Mesendoderm (in vitro differentiated cells): ENCODE data around the gene XRCC5.
A peak's percentile ranks its signal among the peaks of the same experiment; 100 is the strongest.

Experiments used
- DNase-seq: peaks from one replicate; pipeline ENCODE4 v3.0.0; 2013
- H2AK5ac ChIP-seq: 2 replicates; pipeline ENCODE4 v1.6.1; 2013; ENCODE audit warnings: low read length, inconsistent platforms
- H2BK120ac ChIP-seq: 2 replicates; pipeline ENCODE4 v1.6.1; 2013; ENCODE audit warnings: low read depth, mild to moderate bottlenecking, low read length, moderate library complexity, mixed read lengths
- H2BK15ac ChIP-seq: replicated peaks from 2 replicates; pipeline ENCODE4 v1.6.1; 2013; ENCODE audit warnings: low read depth, mild to moderate bottlenecking, moderate library complexity
- H2BK5ac ChIP-seq: 2 replicates; pipeline ENCODE4 v1.6.1; 2013; ENCODE audit warnings: low read length, inconsistent platforms
- H3K18ac ChIP-seq: 2 replicates; pipeline ENCODE4 v1.6.1; 2013; ENCODE audit warnings: mild to moderate bottlenecking, low read length, mixed read lengths
- H3K23ac ChIP-seq: one replicate; pipeline ENCODE4 v1.6.1; 2013; ENCODE audit warnings: low read length
- H3K27ac ChIP-seq: 2 replicates; pipeline ENCODE4 v1.5.1; 2013; ENCODE audit warnings: low read depth, mild to moderate bottlenecking, inconsistent platforms, low read length, moderate library complexity
- H3K27me3 ChIP-seq: 2 replicates; pipeline ENCODE4 v1.6.1; 2013; ENCODE audit warnings: low read length, control low read depth, mild to moderate bottlenecking, inconsistent platforms; ENCODE audit not compliant: insufficient read depth, poor library complexity
- H3K36me3 ChIP-seq: 2 replicates; pipeline ENCODE4 v1.6.1; 2013; ENCODE audit warnings: low read length, inconsistent platforms; ENCODE audit not compliant: control insufficient read depth, insufficient read depth
- H3K4ac ChIP-seq: one replicate; pipeline ENCODE4 v1.6.1; 2013; ENCODE audit warnings: low read depth, mild to moderate bottlenecking, low read length, moderate library complexity
- H3K4me1 ChIP-seq: 2 replicates; pipeline ENCODE4 v1.6.1; 2013; ENCODE audit warnings: low read depth, low read length, inconsistent platforms; ENCODE audit not compliant: control insufficient read depth
- H3K4me2 ChIP-seq: 2 replicates; pipeline ENCODE4 v1.6.1; 2013; ENCODE audit warnings: low read length
- H3K4me3 ChIP-seq: 2 replicates; pipeline ENCODE4 v1.5.1; 2013; ENCODE audit warnings: mild to moderate bottlenecking, low read length
- H3K56ac ChIP-seq: one replicate; pipeline ENCODE4 v1.6.1; 2013; ENCODE audit warnings: low read length
- H3K79me1 ChIP-seq: 2 replicates; pipeline ENCODE4 v1.6.1; 2013; ENCODE audit warnings: low read length, inconsistent platforms
- H3K79me2 ChIP-seq: 2 replicates; pipeline ENCODE4 v1.6.1; 2013; ENCODE audit warnings: mild to moderate bottlenecking, low read length; ENCODE audit not compliant: control insufficient read depth, insufficient read depth
- H3K9ac ChIP-seq: 2 replicates; pipeline ENCODE4 v1.6.1; 2013; ENCODE audit warnings: low read length, inconsistent platforms
- H4K5ac ChIP-seq: one replicate; pipeline ENCODE4 v1.6.1; 2013; ENCODE audit warnings: low read length
- H4K8ac ChIP-seq: one replicate; pipeline ENCODE4 v1.6.1; 2013; ENCODE audit warnings: low read depth, mild to moderate bottlenecking, control low read depth, low read length, moderate library complexity
- WGBS: extraction: QIAGEN DNeasy Blood & Tissue Kit; methylation state at CpG from one replicate; pipeline ENCODE4 v1.1.7; 2013; ENCODE audit warnings: low lambda C conversion rate, missing lambda C conversion rate; ENCODE audit not compliant: insufficient coverage; ENCODE audit errors: extremely low coverage; 5-methylcytosine and 5-hydroxymethylcytosine counted together

Gene XRCC5

DNA sequence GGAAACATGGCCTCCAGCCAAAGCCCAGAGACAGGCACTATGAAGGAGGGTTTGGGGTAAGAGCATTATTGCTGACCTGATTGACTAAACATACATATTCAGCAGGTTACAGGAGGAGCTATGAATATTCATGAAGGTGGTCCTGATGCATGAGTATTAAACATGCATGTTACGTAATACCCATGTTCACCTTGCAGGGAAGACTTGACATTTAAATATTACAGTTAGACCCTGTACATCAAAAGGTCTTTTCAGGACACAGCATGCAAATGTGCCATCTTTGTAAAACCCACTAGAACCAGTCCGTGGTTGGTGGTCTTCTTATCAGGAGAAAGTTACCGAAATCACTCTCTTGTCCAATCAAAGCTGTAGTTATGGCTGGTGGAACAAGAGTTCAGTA is 59.9 kb downstream of the XRCC5 start:
- Histone ChIP-seq H3K4ac (no peak overlapping the region), H3K18ac (no peak overlapping the region), H4K5ac (no peak overlapping the region), H3K56ac (no peak overlapping the region), H3K79me1 (no peaks in the 10 kb centered on the region), H3K27me3 (no peaks in the 10 kb centered on the region), H4K8ac (no peak overlapping the region), H3K4me1 (no peaks in the 10 kb centered on the region), H3K4me3 (no peak overlapping the region), H2BK5ac (no peak overlapping the region), H3K23ac (no peak overlapping the region), H3K36me3 (peaks cover 4% of the 10 kb centered on the region), H3K79me2 (peaks cover 6% of the 10 kb centered on the region), H3K27ac (no peak overlapping the region), H2AK5ac (no peak overlapping the region), H3K9ac (no peak overlapping the region), H2BK120ac (no peak overlapping the region), H2BK15ac (no peak overlapping the region), H3K4me2 (no peak overlapping the region)
- no CpG with 5 or more reads among the region's 3 CpGs for WGBS
- DNase-seq = no peak

DNA sequence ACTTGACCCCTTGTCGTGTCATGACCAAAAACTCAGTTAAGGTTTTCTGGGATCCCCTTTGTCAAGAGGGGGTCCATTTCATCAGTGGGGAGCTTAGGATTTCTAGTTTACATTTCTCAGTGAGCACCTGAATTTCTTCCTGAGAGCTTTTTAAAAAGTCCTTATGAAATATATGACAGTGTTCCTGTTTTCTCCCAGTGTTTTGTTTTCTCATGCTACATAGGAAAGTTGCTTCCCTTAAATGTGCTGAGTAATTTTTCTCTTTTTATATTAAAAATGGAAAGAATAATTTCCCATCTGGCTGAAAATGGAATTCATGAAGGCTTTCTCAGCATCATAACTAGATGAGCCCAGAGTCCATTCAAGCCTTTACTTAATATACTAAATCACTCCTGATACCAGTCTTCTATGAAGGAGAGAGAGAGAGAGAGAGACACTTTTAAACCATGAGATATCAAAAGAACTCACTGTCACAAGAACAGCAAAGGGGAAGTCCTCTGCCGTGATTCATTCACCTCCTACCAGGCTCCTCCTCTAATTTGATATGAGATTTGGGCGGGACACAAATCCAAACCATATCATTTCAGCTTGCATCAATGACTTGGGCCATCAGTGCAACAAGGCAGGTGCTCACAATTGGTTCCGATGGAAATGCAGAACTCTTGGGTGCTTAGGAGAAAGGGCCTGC is 61.1 kb downstream of the XRCC5 start:
- no peak overlapping the region for H3K4me2 ChIP-seq
- H2AK5ac ChIP-seq = no peak overlapping the region
- peaks cover 2% of the 10 kb centered on the region for H3K79me1 ChIP-seq
- H3K18ac ChIP-seq = no peak overlapping the region
- no peak overlapping the region for H3K56ac ChIP-seq
- H3K4me1 ChIP-seq = no peaks in the 10 kb centered on the region
- H3K27me3 ChIP-seq = no peaks in the 10 kb centered on the region
- no peak overlapping the region for H3K4ac ChIP-seq
- no peak overlapping the region for H3K23ac ChIP-seq
- peaks cover 6% of the 10 kb centered on the region for H3K36me3 ChIP-seq
- peaks cover 11% of the 10 kb centered on the region for H3K79me2 ChIP-seq
- DNase-seq = no peak
- H2BK5ac ChIP-seq = no peak overlapping the region
- H2BK15ac ChIP-seq = no peak overlapping the region
- H3K9ac ChIP-seq = no peak overlapping the region
- H2BK120ac ChIP-seq = no peak overlapping the region
- H4K5ac ChIP-seq = no peak overlapping the region
- H3K4me3 ChIP-seq = no peak overlapping the region
- H4K8ac ChIP-seq = no peak overlapping the region
- no CpG with 5 or more reads among the region's 4 CpGs for WGBS
- H3K27ac ChIP-seq = no peak overlapping the region

DNA sequence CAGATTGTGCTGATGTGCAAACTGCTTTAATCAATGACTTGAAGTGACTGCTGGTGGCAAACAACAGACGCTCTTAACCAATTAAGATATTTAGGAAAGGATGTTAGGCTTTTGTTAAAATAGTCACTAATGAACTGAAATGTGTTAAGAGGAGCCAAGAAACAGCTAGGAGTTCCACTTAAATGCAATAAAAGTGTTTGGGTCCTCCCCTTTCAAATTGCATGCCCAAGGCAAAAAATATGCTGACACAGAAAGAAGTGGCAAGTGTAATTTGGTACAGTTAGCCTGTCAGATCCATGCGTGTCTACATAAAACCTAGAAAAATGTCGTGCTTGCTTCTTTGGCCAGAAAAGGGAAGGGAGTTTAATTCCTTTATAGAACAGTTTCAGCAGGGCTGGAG is 61.9 kb downstream of the XRCC5 start:
- no peak overlapping the region for H2BK120ac ChIP-seq
- H3K23ac ChIP-seq = no peak overlapping the region
- H2BK15ac ChIP-seq = no peak overlapping the region
- H3K4ac ChIP-seq = no peak overlapping the region
- H4K8ac ChIP-seq = no peak overlapping the region
- no peak overlapping the region for H3K18ac ChIP-seq
- no peak for DNase-seq
- peaks cover 6% of the 10 kb centered on the region for H3K36me3 ChIP-seq
- H3K4me2 ChIP-seq = no peak overlapping the region
- WGBS = no CpG with 5 or more reads among the region's 3 CpGs
- no peak overlapping the region for H3K4me3 ChIP-seq
- H2BK5ac ChIP-seq = no peak overlapping the region
- H3K4me1 ChIP-seq = no peaks in the 10 kb centered on the region
- no peak overlapping the region for H4K5ac ChIP-seq
- H3K56ac ChIP-seq = no peak overlapping the region
- H3K79me1 ChIP-seq = peaks cover 6% of the 10 kb centered on the region
- H3K27ac ChIP-seq = no peak overlapping the region
- no peaks in the 10 kb centered on the region for H3K27me3 ChIP-seq
- H3K9ac ChIP-seq = no peak overlapping the region
- H3K79me2 ChIP-seq = peaks cover 13% of the 10 kb centered on the region
- H2AK5ac ChIP-seq = no peak overlapping the region

DNA sequence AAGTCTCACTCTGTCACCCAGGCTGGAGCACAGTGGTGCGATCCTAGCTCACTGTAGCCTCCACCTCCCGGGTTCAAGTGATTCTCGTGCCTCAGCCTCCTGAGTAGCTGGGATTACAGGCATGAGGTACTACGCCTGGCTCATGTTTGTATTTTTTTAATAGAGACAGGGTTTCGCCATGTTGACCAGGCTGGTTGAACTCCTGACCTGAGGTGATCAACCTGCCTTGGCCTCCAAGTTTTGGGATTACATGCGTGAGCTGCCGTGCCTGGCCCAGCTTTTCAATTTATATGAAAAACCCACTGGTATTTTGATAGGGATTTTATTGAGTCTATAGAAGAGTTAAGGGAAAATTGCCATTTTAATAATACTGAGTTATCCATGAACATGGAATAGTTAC is 63.3 kb downstream of the XRCC5 start:
- H3K27me3 ChIP-seq = no peaks in the 10 kb centered on the region
- no peaks in the 10 kb centered on the region for H3K4me1 ChIP-seq
- H3K79me1 ChIP-seq = peaks cover 6% of the 10 kb centered on the region
- no peak overlapping the region for H3K9ac ChIP-seq
- H3K79me2 ChIP-seq = peaks cover 14% of the 10 kb centered on the region
- no peak overlapping the region for H3K4me3 ChIP-seq
- WGBS = no CpG with 5 or more reads among the region's 7 CpGs
- no peak overlapping the region for H3K4ac ChIP-seq
- no peak overlapping the region for H4K5ac ChIP-seq
- no peak overlapping the region for H3K56ac ChIP-seq
- H2AK5ac ChIP-seq = no peak overlapping the region
- H3K23ac ChIP-seq = no peak overlapping the region
- DNase-seq = no peak
- H2BK120ac ChIP-seq = no peak overlapping the region
- no peak overlapping the region for H3K18ac ChIP-seq
- H3K27ac ChIP-seq = no peak overlapping the region
- H4K8ac ChIP-seq = no peak overlapping the region
- no peak overlapping the region for H3K4me2 ChIP-seq
- no peak overlapping the region for H2BK5ac ChIP-seq
- peaks cover 6% of the 10 kb centered on the region for H3K36me3 ChIP-seq
- H2BK15ac ChIP-seq = no peak overlapping the region

DNA sequence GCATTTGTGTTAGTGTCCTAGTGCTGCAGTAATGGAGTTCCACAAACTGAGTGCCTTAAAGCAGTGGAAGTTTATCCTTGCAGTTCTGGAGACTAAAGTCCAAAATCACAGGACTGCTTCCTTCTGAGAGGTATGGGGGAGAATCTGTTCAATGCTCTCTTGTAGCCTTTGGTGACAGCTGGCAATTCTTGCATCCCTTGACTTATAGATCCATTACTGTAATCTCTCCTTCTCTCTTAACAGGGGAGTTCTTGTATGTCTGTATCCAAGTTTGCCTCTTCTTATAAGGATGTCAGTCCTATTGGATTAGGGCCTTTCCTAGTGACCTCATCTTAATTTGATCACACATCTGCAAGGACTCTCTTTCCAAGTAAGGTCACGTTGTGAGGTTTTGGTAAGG is 69.9 kb downstream of the XRCC5 start:
- H3K79me2 ChIP-seq = peaks cover 26% of the 10 kb centered on the region
- H3K56ac ChIP-seq = no peak overlapping the region
- peak; percentile 35 for DNase-seq
- no peak overlapping the region for H2BK120ac ChIP-seq
- no peaks in the 10 kb centered on the region for H3K27me3 ChIP-seq
- no peak overlapping the region for H4K5ac ChIP-seq
- H3K4me3 ChIP-seq = no peak overlapping the region
- no peak overlapping the region for H2AK5ac ChIP-seq
- no peak overlapping the region for H2BK15ac ChIP-seq
- no peaks in the 10 kb centered on the region for H3K4me1 ChIP-seq
- no peak overlapping the region for H3K4ac ChIP-seq
- WGBS = no CpG with 5 or more reads among the region's 1 CpG
- H3K4me2 ChIP-seq = no peak overlapping the region
- peaks cover 18% of the 10 kb centered on the region for H3K79me1 ChIP-seq
- H3K27ac ChIP-seq = no peak overlapping the region
- H2BK5ac ChIP-seq = no peak overlapping the region
- H3K9ac ChIP-seq = no peak overlapping the region
- no peak overlapping the region for H3K18ac ChIP-seq
- H3K23ac ChIP-seq = no peak overlapping the region
- no peak overlapping the region for H4K8ac ChIP-seq
- H3K36me3 ChIP-seq = peaks cover 7% of the 10 kb centered on the region

DNA sequence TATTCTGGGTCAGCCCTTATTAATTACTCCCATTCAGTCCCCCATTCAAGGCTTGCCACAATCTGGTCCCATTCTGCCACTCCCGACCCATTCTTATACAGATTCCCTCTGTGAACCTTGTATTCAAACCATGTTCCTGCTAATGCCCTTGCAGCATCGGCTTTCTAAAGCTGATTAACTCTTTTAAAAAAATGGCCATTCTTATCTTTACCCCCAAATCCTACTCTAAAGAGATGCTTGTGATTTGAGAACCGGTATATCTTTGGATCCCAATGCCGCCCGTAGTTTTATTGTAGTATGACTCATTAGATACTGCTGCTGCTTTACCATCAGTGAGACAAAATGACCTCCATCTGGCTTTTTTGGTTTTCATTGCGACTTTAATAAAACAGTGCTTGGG is 72.2 kb downstream of the XRCC5 start:
- Histone ChIP-seq H3K4me3 (no peak overlapping the region), H2BK15ac (no peak overlapping the region), H4K8ac (no peak overlapping the region), H2BK120ac (no peak overlapping the region), H3K79me1 (peaks cover 18% of the 10 kb centered on the region), H3K9ac (no peak overlapping the region), H2AK5ac (no peak overlapping the region), H3K23ac (no peak overlapping the region), H3K36me3 (peaks cover 3% of the 10 kb centered on the region), H3K79me2 (peaks cover 23% of the 10 kb centered on the region), H3K18ac (no peak overlapping the region), H4K5ac (no peak overlapping the region), H2BK5ac (no peak overlapping the region), H3K27me3 (no peaks in the 10 kb centered on the region), H3K27ac (no peak overlapping the region), H3K4ac (no peak overlapping the region), H3K4me1 (peaks cover 2% of the 10 kb centered on the region), H3K56ac (no peak overlapping the region), H3K4me2 (no peak overlapping the region)
- WGBS = no CpG with 5 or more reads among the region's 6 CpGs
- no peak for DNase-seq
